GM06990 (cell line): Measurements from ENCODE around the gene CELA3B.

ENCODE experiments used
- DNase-seq: peaks from one replicate; pipeline ENCODE4 v3.0.0-alpha.2; 2011; ENCODE audit not compliant: insufficient read length; ENCODE audit errors: extremely low read depth
- H3K27me3 ChIP-seq: replicated peaks from 2 replicates; pipeline ENCODE4 v1.6.0; 2011; ENCODE audit warnings: low read length; ENCODE audit not compliant: control insufficient read depth, insufficient read depth
- H3K36me3 ChIP-seq: 2 replicates; pipeline ENCODE4 v1.5.1; 2011; ENCODE audit warnings: low read length; ENCODE audit not compliant: control insufficient read depth, insufficient read depth
- H3K4me3 ChIP-seq: replicated peaks from 2 replicates; pipeline ENCODE4 v1.5.1; 2011; ENCODE audit warnings: low read depth, mild to moderate bottlenecking, control low read depth, low read length
- CTCF ChIP-seq: IDR thresholded peaks from 2 replicates; pipeline ENCODE4 v1.5.1; 2011; ENCODE audit warnings: low read length, control low read depth, mild to moderate bottlenecking, inconsistent platforms; ENCODE audit not compliant: insufficient read depth, poor library complexity, severe bottlenecking

Gene CELA3B

GRCh38 chr1:21951226-21951870, 25.5 kb upstream of the CELA3B start:
- Histone ChIP-seq H3K36me3 (no peaks in the 10 kb centered on the region), H3K4me3 (no peak overlapping the region), H3K27me3 (no peaks in the 10 kb centered on the region)
- TF ChIP-seq CTCF = no peak
- DNase-seq = no peak

GRCh38 chr1:21952786-21953520, 23.9 kb upstream of the CELA3B start:
- DNase-seq = no peak
- no peaks in the 10 kb centered on the region for H3K36me3 ChIP-seq
- no peaks in the 10 kb centered on the region for H3K27me3 ChIP-seq
- no peak for TF ChIP-seq CTCF
- H3K4me3 ChIP-seq = no peak overlapping the region

GRCh38 chr1:21955058-21955457, 21.8 kb upstream of the CELA3B start:
- no peak for DNase-seq
- Histone ChIP-seq H3K4me3 (no peak overlapping the region), H3K36me3 (no peaks in the 10 kb centered on the region), H3K27me3 (no peaks in the 10 kb centered on the region)
- TF ChIP-seq CTCF = no peak

- H3K4me3 ChIP-seq = no peak overlapping the region
- no peaks in the 10 kb centered on the region for H3K27me3 ChIP-seq
- no peaks in the 10 kb centered on the region for H3K36me3 ChIP-seq
- DNase-seq = no peak
- TF ChIP-seq CTCF = no peak
These were observed 21.1 kb upstream of the CELA3B start for GRCh38 chr1:21955501-21956281.

GRCh38 chr1:21956720-21957552, 19.9 kb upstream of the CELA3B start:
- Histone ChIP-seq H3K4me3 (no peak overlapping the region), H3K36me3 (no peaks in the 10 kb centered on the region), H3K27me3 (no peaks in the 10 kb centered on the region)
- DNase-seq = no peak
- TF ChIP-seq CTCF = no peak
